HG03139 (cell line): Measurements from ENCODE around the gene KLK13.

ENCODE experiments used
- ATAC-seq: cut with Tn5 transposase; IDR thresholded peaks from one replicate; pipeline ENCODE4 v1.9.1; 2021; ENCODE audit not compliant: unreplicated experiment

KLK13 gene

GRCh38 chr19:51064534-51065220, at the start of gene KLK13:
TSS of gene KLK13 (minus strand) at chr19:51065092. CDS start at chr19:51065067, 25 bp downstream.
- no peak for ATAC-seq

- no peak for ATAC-seq
Observed at GRCh38 chr19:51114087-51114729, 49.3 kb upstream of the KLK13 start.

- no peak for ATAC-seq
Observed at GRCh38 chr19:51111606-51112005, 46.7 kb upstream of the KLK13 start.

- no peak for ATAC-seq
Observed at GRCh38 chr19:51110666-51110971, 45.7 kb upstream of the KLK13 start.

- ATAC-seq = peak; percentile 18
Observed at GRCh38 chr19:51108805-51109146, 43.9 kb upstream of the KLK13 start.

- peak; percentile 94 for ATAC-seq
Observed at GRCh38 chr19:51108066-51108804, 43.3 kb upstream of the KLK13 start, which contains the start of gene CTU1. TSS of gene CTU1 (minus strand) at chr19:51108409. CDS start at chr19:51104569, 3,840 bp downstream.

- no peak for ATAC-seq
Observed at GRCh38 chr19:51107406-51108065, 42.6 kb upstream of the KLK13 start.

- ATAC-seq = no peak
Observed at GRCh38 chr19:51103926-51104341, 39.0 kb upstream of the KLK13 start.

- ATAC-seq = no peak
Observed at GRCh38 chr19:51102991-51103390, 38.1 kb upstream of the KLK13 start.

- ATAC-seq = no peak
Observed at GRCh38 chr19:51101171-51101865, 36.4 kb upstream of the KLK13 start.

- no peak for ATAC-seq
Observed at GRCh38 chr19:51100601-51101000, 35.7 kb upstream of the KLK13 start.

GRCh38 chr19:51099047-51099382, 34.1 kb upstream of the KLK13 start:
- ATAC-seq = no peak

GRCh38 chr19:51098365-51099046, 33.6 kb upstream of the KLK13 start:
- ATAC-seq = no peak

GRCh38 chr19:51097796-51098195, 32.9 kb upstream of the KLK13 start:
- no peak for ATAC-seq

- no peak for ATAC-seq
Observed at GRCh38 chr19:51097166-51097738, 32.4 kb upstream of the KLK13 start.

GRCh38 chr19:51096473-51097165, 31.7 kb upstream of the KLK13 start:
- no peak for ATAC-seq

GRCh38 chr19:51094696-51095279, 29.9 kb upstream of the KLK13 start:
- ATAC-seq = no peak

GRCh38 chr19:51093510-51094345, 28.8 kb upstream of the KLK13 start:
- ATAC-seq = no peak
